Urinary bladder (tissue), 4 donors: ENCODE data around the gene AACS. TPM values are rescaled to one million over a fixed set of nuclear protein-coding genes. Genes with fewer than 3 reads are reported as not detected.
"Not testable (repeated sequence)": the region's sequence is repeated elsewhere in the genome, so short reads cannot be mapped to it uniquely, and the experiment has no call there.

Experiments
- DNase-seq: peaks from one replicate; pipeline ENCODE4 v3.0.0-alpha.2; 2015; ENCODE audit errors: extremely low spot score
- H3K27ac ChIP-seq: one replicate; pipeline ENCODE4 v1.5.1; 2013; ENCODE audit warnings: low read depth, mild to moderate bottlenecking, moderate library complexity
- H3K36me3 ChIP-seq: one replicate; pipeline ENCODE4 v1.6.1; 2013; ENCODE audit warnings: mild to moderate bottlenecking, moderate library complexity; ENCODE audit not compliant: insufficient read depth
- H3K4me1 ChIP-seq: one replicate; pipeline ENCODE4 v1.6.1; 2013; ENCODE audit warnings: mild to moderate bottlenecking, moderate library complexity; ENCODE audit not compliant: insufficient read depth
- H3K4me3 ChIP-seq: one replicate; pipeline ENCODE4 v1.5.1; 2013; ENCODE audit warnings: low read depth, low read length
- WGBS: extraction: QIAGEN DNeasy Blood & Tissue Kit; methylation state at CpG from one replicate; pipeline ENCODE4 v1.1.7; 2013; 5-methylcytosine and 5-hydroxymethylcytosine counted together
- polyA plus RNA-seq: library from polyadenylated mRNA; stranded (reverse); fragments of 200-250 nt; gene quantifications from one replicate; pipeline ENCODE4 v1.2.3, GENCODE V29; 2013
- total RNA-seq: library from RNA; depleted of rRNA; stranded (reverse); fragments of >200 nt; gene quantifications from one replicate; pipeline ENCODE4 v1.2.3, GENCODE V29; 2014
- donor health status: healthy with polysubstance abuse.
- donor health status: healthy.

AACS gene
- total and polyA plus RNA-seq, 2 donors, result 14.1 to 14.9 TPM

DNA sequence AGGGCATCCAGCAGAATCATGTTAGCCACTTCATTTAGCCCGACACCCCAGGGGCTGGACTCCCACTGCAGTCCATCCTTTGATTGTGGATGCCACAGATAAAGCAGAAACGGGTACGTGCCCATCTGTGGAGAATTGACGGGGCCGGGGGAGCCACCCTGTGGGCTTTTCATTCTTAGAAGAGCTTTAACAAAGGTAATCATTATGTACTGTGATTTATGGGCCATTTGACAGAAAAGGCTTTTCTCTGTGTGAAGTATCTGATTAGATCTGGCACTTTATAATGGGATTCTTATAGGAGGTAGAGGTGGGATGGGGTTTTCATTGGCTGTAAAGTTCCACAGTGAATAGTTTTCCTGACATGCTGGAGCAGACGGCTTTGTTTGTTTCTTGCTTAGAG, 40.4 kb downstream of the AACS start:
- Histone ChIP-seq H3K4me1 (no peaks in the 10 kb centered on the region), H3K27ac (no peak overlapping the region), H3K4me3 (no peak overlapping the region), H3K36me3 (peaks cover 2% of the 10 kb centered on the region)
- WGBS, result 86% methylated on average over 6 of the region's 6 CpGs
- no peak for DNase-seq

DNA sequence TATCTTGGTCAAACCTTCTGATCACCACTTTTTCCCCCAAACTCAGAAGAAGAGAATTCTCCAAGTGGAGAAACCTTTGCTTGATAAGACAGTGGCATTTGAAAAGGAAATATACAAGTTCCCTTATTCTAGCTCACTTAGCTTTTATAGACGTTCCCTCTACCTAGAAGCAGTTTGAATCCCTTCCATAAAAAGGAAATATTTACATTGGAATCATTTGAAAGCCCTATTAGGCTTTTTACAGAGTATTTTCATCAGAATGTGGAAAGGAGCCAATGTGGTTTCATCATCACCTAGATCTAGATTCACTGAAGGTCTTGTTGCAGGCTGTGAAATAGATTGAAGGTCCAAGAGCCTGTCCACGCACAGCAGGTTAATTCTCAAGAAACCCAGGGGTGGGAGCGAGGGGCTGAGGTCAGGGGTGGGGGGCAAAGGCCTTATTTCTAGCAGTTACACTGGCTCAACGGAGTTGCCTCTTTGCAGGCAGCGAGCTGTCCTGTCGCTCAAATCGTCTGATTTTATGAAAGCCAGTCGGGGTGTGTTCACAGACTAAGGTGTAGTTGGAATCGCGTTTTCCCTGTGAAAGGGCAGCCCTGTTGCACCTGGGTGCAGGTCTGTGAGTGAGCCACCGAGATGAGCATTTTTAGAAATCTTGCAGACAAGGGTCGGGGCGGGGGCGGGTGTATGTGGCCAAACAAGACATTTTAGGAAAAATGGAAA, 45.6 kb downstream of the AACS start:
- Histone ChIP-seq H3K36me3 (peaks cover 5% of the 10 kb centered on the region), H3K4me1 (no peaks in the 10 kb centered on the region), H3K4me3 (no peak overlapping the region), H3K27ac (no peak overlapping the region)
- 84% methylated on average over 14 of the region's 14 CpGs for WGBS
- DNase-seq, result no peak

DNA sequence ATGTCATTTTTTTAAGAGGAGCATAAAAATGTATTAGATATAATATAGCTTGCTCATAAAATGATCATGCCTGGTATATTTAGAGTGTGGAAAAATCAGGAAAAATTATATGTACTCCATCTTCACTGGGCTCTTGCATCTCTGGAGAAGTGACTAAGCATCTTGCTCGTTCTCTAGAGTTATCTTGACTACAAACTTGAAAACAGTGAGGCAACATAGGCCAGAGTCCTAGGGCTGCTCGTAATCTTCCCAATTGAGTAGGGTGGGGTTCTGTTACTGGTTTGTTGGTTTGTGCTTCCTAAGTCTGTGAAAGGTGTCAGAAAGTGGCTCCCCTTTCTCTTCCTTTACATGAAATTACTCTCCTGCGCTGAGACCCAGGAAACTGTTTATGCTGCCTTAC, 46.2 kb downstream of the AACS start:
- WGBS, result 75% methylated on average over 3 of the region's 3 CpGs

DNA sequence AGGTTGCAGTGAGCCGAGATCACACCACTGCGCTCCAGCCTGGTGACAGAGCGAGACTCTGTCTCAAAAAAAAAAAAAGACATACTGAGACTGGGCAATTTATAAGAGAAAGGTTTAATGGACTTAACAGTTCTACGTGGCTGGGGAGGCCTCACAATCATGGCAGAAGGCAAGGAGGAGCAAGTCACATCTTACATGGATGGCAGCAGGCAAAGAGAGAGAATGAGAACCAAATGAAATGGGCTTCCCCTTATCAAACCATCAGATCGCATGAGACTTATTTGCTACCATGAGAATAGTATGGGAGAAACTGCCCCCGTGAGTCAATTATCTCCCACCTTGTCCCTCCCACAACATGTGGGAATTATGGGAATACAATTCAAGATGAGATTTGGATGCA, 47.4 kb downstream of the AACS start:
- not testable (repeated sequence) for DNase-seq, H3K4me3 ChIP-seq, H3K27ac ChIP-seq, H3K4me1 ChIP-seq, H3K36me3 ChIP-seq
- WGBS, result 96% methylated on average over 6 of the region's 6 CpGs

More for the DNA sequence above, 46.2 kb downstream of the AACS start:
- Histone ChIP-seq H3K4me3 (no peak overlapping the region), H3K27ac (no peak overlapping the region), H3K4me1 (no peaks in the 10 kb centered on the region), H3K36me3 (peaks cover 5% of the 10 kb centered on the region)
- DNase-seq, result no peak

DNA sequence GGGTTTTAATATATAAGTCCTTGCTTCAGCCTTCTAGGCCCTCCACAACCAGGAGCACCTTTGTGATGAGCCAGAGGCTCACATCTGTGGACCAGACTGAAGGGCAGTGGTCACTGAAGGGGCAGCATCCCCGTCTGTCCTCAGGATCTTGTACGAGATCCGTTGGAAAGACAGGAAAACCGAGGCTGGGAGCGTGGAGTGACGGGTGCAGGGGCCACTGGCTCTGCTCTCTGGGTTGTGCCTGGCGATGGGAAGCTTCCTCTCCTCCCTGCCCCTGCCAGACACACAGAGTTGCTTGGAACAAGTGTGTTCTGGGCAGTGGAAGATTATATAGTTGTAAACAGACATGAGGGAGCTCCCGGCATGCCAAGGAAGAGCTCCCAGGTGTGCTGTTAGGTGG, 48.0 kb downstream of the AACS start:
- H3K4me1 ChIP-seq, result no peaks in the 10 kb centered on the region
- no peak for DNase-seq
- 93% methylated on average over 8 of the region's 8 CpGs for WGBS
- peaks cover 5% of the 10 kb centered on the region for H3K36me3 ChIP-seq
- no peak overlapping the region for H3K27ac ChIP-seq
- no peak overlapping the region for H3K4me3 ChIP-seq

DNA sequence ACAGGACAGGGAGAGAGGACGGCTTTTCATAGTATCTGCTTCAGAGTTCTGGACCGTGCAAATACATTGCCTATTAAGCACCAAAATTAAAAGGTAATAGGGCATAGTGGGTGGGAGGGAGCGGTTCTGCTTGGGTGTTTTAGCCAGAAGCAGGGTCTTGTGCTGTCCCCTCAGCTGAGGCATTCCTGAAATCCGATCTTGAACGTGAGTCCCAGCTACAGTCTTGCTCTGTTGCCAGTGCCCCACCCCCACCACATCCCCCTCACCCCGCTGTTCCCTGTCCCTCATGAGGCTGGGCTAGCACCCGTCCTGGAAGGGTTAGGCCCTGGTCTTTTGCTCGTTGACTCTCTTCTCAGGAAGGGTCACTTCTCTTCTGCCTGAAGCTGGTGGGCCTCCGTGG, 48.6 kb downstream of the AACS start:
- Histone ChIP-seq H3K36me3 (peaks cover 5% of the 10 kb centered on the region), H3K4me3 (no peak overlapping the region), H3K27ac (no peak overlapping the region), H3K4me1 (no peaks in the 10 kb centered on the region)
- WGBS, result 80% methylated on average over 9 of the region's 9 CpGs
- no peak for DNase-seq

DNA sequence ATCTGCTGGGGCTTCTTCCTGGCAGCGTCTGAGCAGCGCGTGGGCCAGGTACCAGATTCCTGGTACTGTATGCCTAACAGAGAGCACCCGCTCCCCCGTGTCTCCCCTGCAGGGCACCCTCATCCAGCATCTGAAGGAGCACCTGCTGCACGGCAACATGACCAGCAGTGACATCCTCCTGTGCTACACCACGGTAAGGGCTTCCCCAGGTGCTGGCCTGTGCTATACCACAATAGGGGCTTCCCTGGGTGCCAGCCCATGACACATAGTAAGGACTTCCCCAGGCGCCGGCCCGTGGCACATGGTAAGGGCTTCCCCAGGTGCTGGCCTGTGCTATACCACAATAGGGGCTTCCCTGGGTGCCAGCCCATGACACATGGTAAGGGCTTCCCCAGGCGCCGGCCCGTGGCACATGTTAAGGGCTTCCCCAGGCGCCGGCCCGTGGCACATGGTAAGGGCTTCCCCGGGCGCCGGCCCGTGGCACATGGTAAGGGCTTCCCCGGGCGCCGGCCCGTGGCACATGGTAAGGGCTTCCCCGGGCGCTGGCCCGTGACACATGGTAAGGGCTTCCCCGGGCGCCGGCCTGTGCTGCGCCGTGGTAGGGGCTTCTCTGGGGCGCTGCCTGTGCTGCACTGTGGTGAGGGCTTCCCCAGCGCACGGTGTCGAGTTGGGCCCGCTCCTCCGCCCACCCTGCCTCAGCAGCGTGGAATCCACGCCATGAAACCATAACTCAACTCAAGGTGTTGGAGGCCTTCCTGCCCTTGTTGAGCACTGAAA, 49.3 kb downstream of the AACS start:
- H3K4me1 ChIP-seq, result no peaks in the 10 kb centered on the region
- WGBS, result 97% methylated on average over 40 of the region's 40 CpGs
- peaks cover 5% of the 10 kb centered on the region for H3K36me3 ChIP-seq
- no peak overlapping the region for H3K4me3 ChIP-seq
- no peak for DNase-seq
- H3K27ac ChIP-seq, result no peak overlapping the region

DNA sequence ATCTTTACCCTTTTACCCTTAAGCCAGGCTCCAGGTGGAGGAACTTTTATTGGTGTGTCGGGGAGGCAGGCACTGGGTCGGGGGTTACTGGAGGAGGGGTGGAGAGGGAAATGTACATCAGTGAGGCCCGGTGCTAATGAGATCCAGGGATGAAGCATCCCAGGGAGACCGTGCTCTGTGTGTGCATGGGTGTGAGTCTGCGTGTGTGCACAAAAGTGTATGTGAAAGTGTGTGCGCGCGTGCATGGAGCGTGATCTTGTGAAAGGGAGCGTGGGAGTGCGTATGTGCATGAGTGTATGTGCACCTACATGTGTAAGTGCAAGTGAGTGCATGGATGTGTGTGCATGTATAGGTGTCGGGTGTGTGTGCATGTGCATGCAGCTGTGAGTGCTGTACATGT, 55.3 kb downstream of the AACS start:
- 80% methylated on average over 12 of the region's 12 CpGs for WGBS
- DNase-seq, result no peak
- Histone ChIP-seq H3K4me3 (no peak overlapping the region), H3K27ac (no peak overlapping the region), H3K4me1 (no peaks in the 10 kb centered on the region), H3K36me3 (no peaks in the 10 kb centered on the region)

DNA sequence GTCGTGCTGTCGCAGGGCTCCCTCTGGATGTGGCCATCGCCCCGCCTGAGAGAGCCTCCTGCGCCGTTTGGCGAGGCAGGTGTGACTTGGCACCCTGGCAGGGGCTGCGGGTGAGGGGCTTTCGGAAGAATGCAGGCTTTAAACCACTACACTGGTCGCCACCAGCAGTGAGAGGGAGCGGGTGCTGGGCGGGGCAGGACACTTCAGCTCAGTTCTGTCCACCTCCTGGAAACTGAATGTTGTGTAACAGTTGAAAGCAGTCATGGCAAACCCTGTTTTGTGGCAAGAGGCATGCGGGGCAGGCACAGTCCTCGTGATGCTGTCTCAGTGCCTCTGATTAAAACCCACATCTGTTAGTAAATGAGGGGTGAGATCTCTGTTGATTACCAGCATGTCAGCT, 55.9 kb downstream of the AACS start:
- H3K27ac ChIP-seq, result no peak overlapping the region

DNA sequence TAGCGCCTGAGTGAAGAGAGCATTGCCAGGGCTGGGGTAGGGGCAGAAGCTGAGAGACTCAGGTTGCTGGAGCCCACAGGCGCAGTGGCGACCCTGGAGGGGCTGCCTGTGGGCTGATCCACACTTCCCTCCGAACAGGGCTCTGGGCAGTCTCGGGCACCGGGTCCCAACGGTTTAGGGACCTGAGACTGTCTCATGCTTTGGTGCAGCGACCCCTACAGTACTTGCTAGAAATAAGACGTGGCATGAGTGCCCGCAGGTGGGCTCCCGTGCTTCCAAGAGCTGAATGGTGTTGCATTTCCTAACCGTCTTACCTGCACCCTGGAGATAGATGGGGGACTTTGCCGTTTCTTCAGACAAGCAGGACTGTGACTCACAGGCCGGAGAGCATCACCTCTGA, 57.4 kb downstream of the AACS start:
- no peaks in the 10 kb centered on the region for H3K4me1 ChIP-seq
- no peaks in the 10 kb centered on the region for H3K36me3 ChIP-seq
- H3K27ac ChIP-seq, result no peak overlapping the region
- H3K4me3 ChIP-seq, result no peak overlapping the region
- DNase-seq, result no peak
- 89% methylated on average over 14 of the region's 14 CpGs for WGBS

More for the DNA sequence above, 55.9 kb downstream of the AACS start:
- H3K4me1 ChIP-seq, result no peaks in the 10 kb centered on the region
- 92% methylated on average over 14 of the region's 14 CpGs for WGBS
- DNase-seq, result no peak
- no peak overlapping the region for H3K4me3 ChIP-seq
- no peaks in the 10 kb centered on the region for H3K36me3 ChIP-seq

DNA sequence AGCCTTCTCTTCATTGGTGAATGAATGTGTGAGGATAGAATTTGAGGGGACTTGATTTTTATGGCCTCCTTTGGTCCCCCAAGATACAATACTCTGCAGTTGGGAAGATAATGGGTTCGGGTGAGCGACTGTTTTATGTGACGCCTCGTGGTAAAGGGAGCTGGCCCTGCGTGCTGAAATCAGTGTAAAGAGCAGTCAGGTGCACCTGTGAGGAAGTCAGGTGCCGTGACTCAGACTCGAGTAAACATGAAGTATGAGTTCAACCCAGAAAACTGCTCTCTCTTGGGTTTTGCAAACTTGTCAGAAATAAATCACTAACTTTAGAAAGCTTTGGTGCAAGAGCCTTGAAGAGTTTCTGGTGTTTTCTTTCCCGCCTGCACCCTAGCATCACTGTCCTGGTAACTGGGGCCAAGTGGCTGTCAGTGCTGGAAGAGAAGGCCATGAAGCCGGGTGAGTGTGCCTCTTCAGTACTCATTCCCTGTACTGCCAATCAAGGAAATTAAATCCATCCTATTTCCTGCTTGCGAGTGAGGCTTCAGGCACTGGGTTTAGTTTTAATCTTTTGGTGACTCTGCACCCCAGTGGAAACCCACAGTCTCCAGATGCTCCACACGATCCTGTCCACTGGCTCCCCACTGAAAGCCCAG, 59.2 kb downstream of the AACS start:
- Histone ChIP-seq H3K4me3 (no peak overlapping the region), H3K36me3 (no peaks in the 10 kb centered on the region), H3K27ac (no peak overlapping the region), H3K4me1 (no peaks in the 10 kb centered on the region)
- WGBS, result 82% methylated on average over 11 of the region's 11 CpGs
- peak; percentile 13 for DNase-seq

DNA sequence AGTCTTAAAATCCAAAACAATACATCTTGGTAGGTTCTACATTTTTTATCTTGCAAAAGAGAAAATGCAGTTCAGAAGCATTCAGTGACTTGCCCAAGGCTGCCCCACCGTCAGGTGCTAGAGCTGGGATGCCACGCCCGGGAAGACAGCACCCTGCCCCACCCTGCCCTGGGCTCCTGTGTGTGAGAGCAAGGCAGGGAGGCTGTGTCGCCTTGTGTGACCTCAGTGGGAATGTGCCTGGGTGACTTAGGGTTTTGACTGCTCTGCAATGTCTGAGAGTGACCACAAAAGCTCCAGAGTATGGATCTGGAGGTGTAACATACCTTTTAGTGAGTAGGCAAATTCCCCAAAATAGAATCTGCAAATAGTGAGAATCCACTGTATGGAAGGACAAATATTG, 60.0 kb downstream of the AACS start:
- Histone ChIP-seq H3K4me3 (no peak overlapping the region), H3K36me3 (no peaks in the 10 kb centered on the region), H3K27ac (no peak overlapping the region), H3K4me1 (no peaks in the 10 kb centered on the region)
- DNase-seq, result no peak
- 92% methylated on average over 4 of the region's 4 CpGs for WGBS

DNA sequence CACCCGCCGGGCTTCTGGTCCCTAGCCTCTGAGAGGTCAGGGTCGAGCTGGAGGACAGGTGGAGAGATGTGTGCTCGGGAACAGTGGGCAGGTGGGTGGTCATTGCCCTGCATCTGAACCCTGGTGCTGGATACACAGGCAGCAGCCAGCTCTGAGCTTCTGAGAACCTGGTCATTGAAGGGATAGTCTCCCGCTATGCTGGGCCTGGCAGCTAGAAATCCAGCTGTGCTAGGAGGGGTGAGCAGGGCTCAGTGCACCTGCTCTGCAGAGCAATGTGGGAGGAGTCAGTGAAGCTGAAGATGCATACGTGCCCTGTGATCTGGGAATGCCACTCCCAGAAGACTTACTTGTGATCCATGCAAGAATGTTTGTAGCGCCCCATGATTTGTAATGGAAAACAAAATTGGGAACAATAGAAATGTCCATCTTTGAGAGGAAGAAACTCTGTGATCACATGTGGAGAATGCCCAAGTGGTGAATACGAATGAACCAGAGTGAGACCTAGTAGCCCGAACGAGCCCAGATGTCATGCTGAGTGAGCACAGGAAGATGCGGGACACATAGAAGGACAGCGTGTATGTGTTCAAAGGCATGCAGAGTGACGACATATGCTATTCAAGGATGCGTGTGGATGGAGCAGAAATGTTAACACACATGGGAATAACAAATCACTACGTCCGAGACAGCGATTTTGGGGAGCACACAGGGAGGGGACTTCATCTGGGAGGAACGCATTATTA, 63.4 kb downstream of the AACS start:
- H3K36me3 ChIP-seq, result no peaks in the 10 kb centered on the region
- no peak for DNase-seq
- WGBS, result 93% methylated on average over 18 of the region's 18 CpGs
- no peak overlapping the region for H3K4me3 ChIP-seq
- no peaks in the 10 kb centered on the region for H3K4me1 ChIP-seq
- H3K27ac ChIP-seq, result no peak overlapping the region
